Measurements from ENCODE around the gene WNK2. TPM values are rescaled to one million over a fixed set of nuclear protein-coding genes. Genes with fewer than 3 reads are reported as not detected.

Gene WNK2
- total and polyA plus RNA-seq, 5 donors, result 167 to 322 (median 246) TPM

- 82% methylated on average over 7 of the region's 7 CpGs for WGBS
- Histone ChIP-seq H3K9me3 (ENCODE audit: control insufficient read depth, low read length) (no peaks in the 10 kb centered on the region), H3K27me3 (ENCODE audit: control insufficient read depth, insufficient read depth) (no peaks in the 10 kb centered on the region), H3K4me3 (ENCODE audit: low read length) (no peak overlapping the region), H3K4me1 (ENCODE audit: control insufficient read depth, insufficient read depth, low read length) (no peaks in the 10 kb centered on the region), H3K27ac (ENCODE audit: low read length) (no peak overlapping the region)
- intact Hi-C loops (cut with DNase I), result loop anchor here in 1 of 4 donors (5.0 to 10.0 kb wide), 2 partner anchors 148 to 205 kb away; no protein-coding TSS in a partner anchor
- DNase-seq (no peak), ATAC-seq (no peak)
Observed at GRCh38 chr9:93309889-93310425, 126.0 kb downstream of the WNK2 start.

GRCh38 chr9:93315118-93315517, 131.2 kb downstream of the WNK2 start:
- 95% methylated on average over 9 of the region's 9 CpGs for WGBS
- no peaks in the 10 kb centered on the region for H3K4me1 ChIP-seq (ENCODE audit: control insufficient read depth, insufficient read depth, low read length)
- no peak overlapping the region for H3K27ac ChIP-seq (ENCODE audit: low read length)
- intact Hi-C loops (cut with DNase I), result no loop called here
- H3K4me3 ChIP-seq (ENCODE audit: low read length), result no peak overlapping the region
- no peak for ATAC-seq
- H3K9me3 ChIP-seq (ENCODE audit: control insufficient read depth, low read length), result no peaks in the 10 kb centered on the region
- DNase-seq, result no peak
- H3K27me3 ChIP-seq (ENCODE audit: control insufficient read depth, insufficient read depth), result no peaks in the 10 kb centered on the region

GRCh38 chr9:93315960-93316359, 132.0 kb downstream of the WNK2 start:
- Histone ChIP-seq H3K4me3 (ENCODE audit: low read length) (no peak overlapping the region), H3K27ac (ENCODE audit: low read length) (no peak overlapping the region), H3K27me3 (ENCODE audit: control insufficient read depth, insufficient read depth) (no peaks in the 10 kb centered on the region), H3K9me3 (ENCODE audit: control insufficient read depth, low read length) (no peaks in the 10 kb centered on the region), H3K4me1 (ENCODE audit: control insufficient read depth, insufficient read depth, low read length) (no peaks in the 10 kb centered on the region)
- DNase-seq (no peak), ATAC-seq (no peak)
- 34% methylated on average over 5 of the region's 5 CpGs for WGBS
- intact Hi-C loops (cut with DNase I), result no loop called here

- Histone ChIP-seq H3K9me3 (ENCODE audit: control insufficient read depth, low read length) (no peaks in the 10 kb centered on the region), H3K4me1 (ENCODE audit: control insufficient read depth, insufficient read depth, low read length) (no peaks in the 10 kb centered on the region), H3K27me3 (ENCODE audit: control insufficient read depth, insufficient read depth) (no peaks in the 10 kb centered on the region), H3K27ac (ENCODE audit: low read length) (no peak overlapping the region), H3K4me3 (ENCODE audit: low read length) (no peak overlapping the region)
- DNase-seq, result peak in 1 of 3 donors; percentile 42
- WGBS, result 77% methylated on average over 12 of the region's 12 CpGs
- intact Hi-C loops (cut with DNase I), result no loop called here
- no peak for ATAC-seq
Observed at GRCh38 chr9:93316726-93317494, 133.0 kb downstream of the WNK2 start.

GRCh38 chr9:93317495-93318094, 133.7 kb downstream of the WNK2 start:
- DNase-seq, result no peak
- Histone ChIP-seq H3K4me1 (ENCODE audit: control insufficient read depth, insufficient read depth, low read length) (no peaks in the 10 kb centered on the region), H3K27me3 (ENCODE audit: control insufficient read depth, insufficient read depth) (no peaks in the 10 kb centered on the region), H3K4me3 (ENCODE audit: low read length) (no peak overlapping the region), H3K9me3 (ENCODE audit: control insufficient read depth, low read length) (no peaks in the 10 kb centered on the region), H3K27ac (ENCODE audit: low read length) (no peak overlapping the region)
- intact Hi-C loops (cut with DNase I), result no loop called here
- no peak for ATAC-seq
- 87% methylated on average over 30 of the region's 30 CpGs for WGBS

GRCh38 chr9:93318480-93318879, 134.5 kb downstream of the WNK2 start:
- 79% methylated on average over 9 of the region's 9 CpGs for WGBS
- ATAC-seq, result no peak
- Histone ChIP-seq H3K27me3 (ENCODE audit: control insufficient read depth, insufficient read depth) (no peaks in the 10 kb centered on the region), H3K9me3 (ENCODE audit: control insufficient read depth, low read length) (no peaks in the 10 kb centered on the region), H3K27ac (ENCODE audit: low read length) (no peak overlapping the region), H3K4me3 (ENCODE audit: low read length) (no peak overlapping the region), H3K4me1 (ENCODE audit: control insufficient read depth, insufficient read depth, low read length) (no peaks in the 10 kb centered on the region)
- intact Hi-C loops (cut with DNase I), result no loop called here
- DNase-seq, result no peak

GRCh38 chr9:93319301-93319991, 135.5 kb downstream of the WNK2 start:
- H3K4me3 ChIP-seq (ENCODE audit: low read length), result no peak overlapping the region
- H3K4me1 ChIP-seq (ENCODE audit: control insufficient read depth, insufficient read depth, low read length), result no peaks in the 10 kb centered on the region
- peak; percentile 2 to 7 for ATAC-seq
- no peaks in the 10 kb centered on the region for H3K27me3 ChIP-seq (ENCODE audit: control insufficient read depth, insufficient read depth)
- intact Hi-C loops (cut with DNase I), result no loop called here
- no peaks in the 10 kb centered on the region for H3K9me3 ChIP-seq (ENCODE audit: control insufficient read depth, low read length)
- H3K27ac ChIP-seq (ENCODE audit: low read length), result no peak overlapping the region
- DNase-seq, result no peak
- 89% methylated on average over 13 of the region's 13 CpGs for WGBS

- peak in 1 of 3 donors; percentile 77 for DNase-seq
- WGBS, result 50% methylated on average over 19 of the region's 19 CpGs
- intact Hi-C loops (cut with DNase I), result no loop called here
- Histone ChIP-seq H3K4me1 (ENCODE audit: control insufficient read depth, insufficient read depth, low read length) (no peaks in the 10 kb centered on the region), H3K27ac (ENCODE audit: low read length) (no peak overlapping the region), H3K9me3 (ENCODE audit: control insufficient read depth, low read length) (no peaks in the 10 kb centered on the region), H3K27me3 (ENCODE audit: control insufficient read depth, insufficient read depth) (no peaks in the 10 kb centered on the region), H3K4me3 (ENCODE audit: low read length) (no peak overlapping the region)
- ATAC-seq, result peak; percentile 25 to 28
Observed at GRCh38 chr9:93319992-93320500, 136.1 kb downstream of the WNK2 start.

GRCh38 chr9:93320591-93321219, 136.8 kb downstream of the WNK2 start:
- H3K4me1 ChIP-seq (ENCODE audit: control insufficient read depth, insufficient read depth, low read length), result no peaks in the 10 kb centered on the region
- no peak overlapping the region for H3K27ac ChIP-seq (ENCODE audit: low read length)
- H3K9me3 ChIP-seq (ENCODE audit: control insufficient read depth, low read length), result no peaks in the 10 kb centered on the region
- no peaks in the 10 kb centered on the region for H3K27me3 ChIP-seq (ENCODE audit: control insufficient read depth, insufficient read depth)
- intact Hi-C loops (cut with DNase I), result no loop called here
- no peak for DNase-seq
- H3K4me3 ChIP-seq (ENCODE audit: low read length), result no peak overlapping the region
- WGBS, result 77% methylated on average over 11 of the region's 11 CpGs
- no peak for ATAC-seq

- Histone ChIP-seq H3K4me1 (ENCODE audit: control insufficient read depth, insufficient read depth, low read length) (no peaks in the 10 kb centered on the region), H3K27me3 (ENCODE audit: control insufficient read depth, insufficient read depth) (no peaks in the 10 kb centered on the region), H3K27ac (ENCODE audit: low read length) (no peak overlapping the region), H3K9me3 (ENCODE audit: control insufficient read depth, low read length) (no peaks in the 10 kb centered on the region), H3K4me3 (ENCODE audit: low read length) (no peak overlapping the region)
- DNase-seq, result no peak
- intact Hi-C loops (cut with DNase I), result no loop called here
- no peak for ATAC-seq
- WGBS, result 75% methylated on average over 10 of the region's 10 CpGs
Observed at GRCh38 chr9:93321220-93321610, 137.3 kb downstream of the WNK2 start.
